ENCODE data around the gene PHACTR3. TPM values are rescaled to one million over a fixed set of nuclear protein-coding genes. Genes with fewer than 3 reads are reported as not detected.

PHACTR3 gene
- total RNA-seq, 1 experiment from 2014 or later = not detected

- no peaks in the 10 kb centered on the region for H3K9me3 ChIP-seq (ENCODE audit: control insufficient read depth, low read depth, low read length)
These were observed 148.5 kb downstream of the PHACTR3 start for GRCh38 chr20:59752704-59753460.

More at GRCh38 chr20:59752704-59753460, 148.5 kb downstream of the PHACTR3 start:
- no peaks in the 10 kb centered on the region for H3K23me2 ChIP-seq (ENCODE audit: insufficient read length, low read depth, low read length, poor library complexity, severe bottlenecking)
- H3K4me2 ChIP-seq (ENCODE audit: insufficient read depth, insufficient read length, low read length) = no peak overlapping the region
- no peak overlapping the region for H3K56ac ChIP-seq (ENCODE audit: insufficient read length, low read depth, low read length)
- H2BK15ac ChIP-seq (ENCODE audit: low read depth, low read length) = no peak overlapping the region
- no peak overlapping the region for H3K14ac ChIP-seq (ENCODE audit: insufficient read depth, low read length)
- H3K4me1 Mint-ChIP-seq = peaks cover 0 to 3% of the 10 kb centered on the region in 2 experiments; a peak in 1 of 4 replicates
- H2BK5ac ChIP-seq (ENCODE audit: insufficient read length, low read length) = no peak overlapping the region
- no peaks in the 10 kb centered on the region for H3K79me1 ChIP-seq (ENCODE audit: insufficient read depth, low read depth, low read length, poor library complexity, severe bottlenecking)
- no peak overlapping the region for H3K4ac ChIP-seq (ENCODE audit: low read depth, low read length)
- peaks cover 0 to 82% of the 10 kb centered on the region in 2 experiments; a peak in 2 of 5 replicates for H3K9me3 Mint-ChIP-seq
- no peak overlapping the region for H3K23ac ChIP-seq (ENCODE audit: insufficient read length, low read depth, low read length)
- no peak overlapping the region for H3K4me3 Mint-ChIP-seq
- peaks cover 3% of the 10 kb centered on the region for H4K20me1 ChIP-seq (ENCODE audit: control insufficient read depth, insufficient read depth, insufficient read length)
- H3K9ac ChIP-seq (ENCODE audit: extremely low read depth, insufficient read length, low read length) = no peak overlapping the region
- H3K36me3 Mint-ChIP-seq (ENCODE audit: insufficient read depth in 1 of 3, low read depth in 3 of 3) = peaks cover 0 to 4% (median 0%) of the 10 kb centered on the region in 3 experiments; a peak in 1 of 7 replicates
- DNase-seq = no peak
- peaks cover 74% of the 10 kb centered on the region for H3K27me3 Mint-ChIP-seq (ENCODE audit: low read depth)
- H3K18ac ChIP-seq (ENCODE audit: insufficient read length, low read depth, low read length) = no peak overlapping the region
- TF ChIP-seq CTCF (conservative IDR thresholded peaks at IDR 0.05) = no peak
- no CpG with 5 or more reads among the region's 20 CpGs for WGBS (ENCODE audit: extremely low coverage, insufficient read length, low lambda C conversion rate)
- no peak overlapping the region for H4K8ac ChIP-seq (replicated peaks; ENCODE audit: insufficient read length, low read depth, low read length)
- no peaks in the 10 kb centered on the region for H3K79me2 ChIP-seq (ENCODE audit: insufficient read depth, low read length)
- H2BK12ac ChIP-seq (ENCODE audit: insufficient read length, low read depth, low read length) = no peak overlapping the region
- no peak overlapping the region for H3K27ac ChIP-seq (ENCODE audit: insufficient read length, low read depth, low read length)
- H2BK120ac ChIP-seq (ENCODE audit: low read depth, low read length, poor library complexity, severe bottlenecking) = no peak overlapping the region
- H3T11ph ChIP-seq (ENCODE audit: low read length) = no peak overlapping the region
- no peak overlapping the region for H2AK5ac ChIP-seq (ENCODE audit: insufficient read length, low read length)
- no peak overlapping the region for H2BK20ac ChIP-seq (ENCODE audit: low read depth, low read length, poor library complexity, severe bottlenecking)
- H3K27me3 ChIP-seq (ENCODE audit: insufficient read depth, low read length) = peaks cover 12% of the 10 kb centered on the region
- no peak overlapping the region for H4K91ac ChIP-seq (ENCODE audit: insufficient read length, low read depth, low read length)
- H2AFZ ChIP-seq (ENCODE audit: low read length) = no peak overlapping the region
- no peak overlapping the region for H3K27ac Mint-ChIP-seq
- no peaks in the 10 kb centered on the region for H3K4me1 ChIP-seq (ENCODE audit: insufficient read depth, low read length)
- H4K5ac ChIP-seq (ENCODE audit: insufficient read length, low read depth, low read length) = no peak overlapping the region

Measured in H9 (cell line).